Measurements from ENCODE around the gene PSMD14. TPM values are rescaled to one million over a fixed set of nuclear protein-coding genes. Genes with fewer than 3 reads are reported as not detected.

The PSMD14 gene
- total RNA-seq, 2 donors from 2014 or later = 25.3 to 33.3 TPM

GRCh38 chr2:161370981-161371380, 62.8 kb downstream of the PSMD14 start:
- TF ChIP-seq, protein P1, sequence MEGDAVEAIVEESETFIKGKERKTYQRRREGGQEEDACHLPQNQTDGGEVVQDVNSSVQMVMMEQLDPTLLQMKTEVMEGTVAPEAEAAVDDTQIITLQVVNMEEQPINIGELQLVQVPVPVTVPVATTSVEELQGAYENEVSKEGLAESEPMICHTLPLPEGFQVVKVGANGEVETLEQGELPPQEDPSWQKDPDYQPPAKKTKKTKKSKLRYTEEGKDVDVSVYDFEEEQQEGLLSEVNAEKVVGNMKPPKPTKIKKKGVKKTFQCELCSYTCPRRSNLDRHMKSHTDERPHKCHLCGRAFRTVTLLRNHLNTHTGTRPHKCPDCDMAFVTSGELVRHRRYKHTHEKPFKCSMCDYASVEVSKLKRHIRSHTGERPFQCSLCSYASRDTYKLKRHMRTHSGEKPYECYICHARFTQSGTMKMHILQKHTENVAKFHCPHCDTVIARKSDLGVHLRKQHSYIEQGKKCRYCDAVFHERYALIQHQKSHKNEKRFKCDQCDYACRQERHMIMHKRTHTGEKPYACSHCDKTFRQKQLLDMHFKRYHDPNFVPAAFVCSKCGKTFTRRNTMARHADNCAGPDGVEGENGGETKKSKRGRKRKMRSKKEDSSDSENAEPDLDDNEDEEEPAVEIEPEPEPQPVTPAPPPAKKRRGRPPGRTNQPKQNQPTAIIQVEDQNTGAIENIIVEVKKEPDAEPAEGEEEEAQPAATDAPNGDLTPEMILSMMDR (IDR thresholded peaks at IDR 0.05) = no peak
- H3K9me3 ChIP-seq = no peaks in the 10 kb centered on the region
- no peaks in the 10 kb centered on the region for H3K4me1 ChIP-seq
- peaks cover 6% of the 10 kb centered on the region for H3K36me3 ChIP-seq
- DNase-seq (ENCODE audit: low spot score) = no peak
- H3K27me3 ChIP-seq = no peaks in the 10 kb centered on the region
- H3K27ac ChIP-seq = no peak overlapping the region
- H3K4me3 ChIP-seq = no peak overlapping the region

- H3K36me3 ChIP-seq = peaks cover 6% of the 10 kb centered on the region
- no peaks in the 10 kb centered on the region for H3K27me3 ChIP-seq
- DNase-seq (ENCODE audit: low spot score) = no peak
- no peak overlapping the region for H3K27ac ChIP-seq
- TF ChIP-seq, protein P1 (IDR thresholded peaks at IDR 0.05) = no peak
- no peak overlapping the region for H3K4me3 ChIP-seq
- no peaks in the 10 kb centered on the region for H3K4me1 ChIP-seq
- H3K9me3 ChIP-seq = no peaks in the 10 kb centered on the region
These were observed 63.6 kb downstream of the PSMD14 start for GRCh38 chr2:161371869-161372268.

GRCh38 chr2:161373942-161374341, 65.7 kb downstream of the PSMD14 start:
- H3K4me1 ChIP-seq = no peaks in the 10 kb centered on the region
- no peak overlapping the region for H3K4me3 ChIP-seq
- H3K36me3 ChIP-seq = peaks cover 6% of the 10 kb centered on the region
- H3K9me3 ChIP-seq = no peaks in the 10 kb centered on the region
- TF ChIP-seq, protein P1 (IDR thresholded peaks at IDR 0.05) = no peak
- DNase-seq (ENCODE audit: low spot score) = no peak
- no peaks in the 10 kb centered on the region for H3K27me3 ChIP-seq
- H3K27ac ChIP-seq = no peak overlapping the region

DNA sequence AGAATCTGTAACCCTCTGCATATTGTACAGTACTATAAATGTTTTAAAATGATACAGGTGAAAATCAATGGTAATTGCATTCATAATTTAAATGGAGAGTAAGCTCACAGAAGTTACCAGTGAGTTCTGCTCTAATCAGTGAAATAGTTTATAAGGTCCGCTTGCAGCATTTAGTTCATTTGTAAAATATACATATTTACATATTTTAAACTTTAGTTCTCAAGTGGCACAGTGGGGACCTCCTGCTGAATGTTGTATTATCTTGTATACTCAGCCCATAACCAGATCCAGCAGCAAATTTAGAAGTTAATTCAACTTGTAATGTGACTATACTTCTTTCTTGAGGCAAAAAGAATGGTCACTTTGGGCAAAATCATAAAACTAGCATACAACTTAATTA, 66.2 kb downstream of the PSMD14 start:
- Histone ChIP-seq H3K27me3 (no peaks in the 10 kb centered on the region), H3K4me1 (no peaks in the 10 kb centered on the region), H3K27ac (no peak overlapping the region), H3K4me3 (no peak overlapping the region), H3K36me3 (peaks cover 6% of the 10 kb centered on the region), H3K9me3 (no peaks in the 10 kb centered on the region)
- TF ChIP-seq, protein P1 (IDR thresholded peaks at IDR 0.05) = no peak
- no peak for DNase-seq (ENCODE audit: low spot score)

GRCh38 chr2:161379740-161380139, 71.5 kb downstream of the PSMD14 start:
- H3K4me1 ChIP-seq = no peaks in the 10 kb centered on the region
- DNase-seq (ENCODE audit: low spot score) = no peak

DNA sequence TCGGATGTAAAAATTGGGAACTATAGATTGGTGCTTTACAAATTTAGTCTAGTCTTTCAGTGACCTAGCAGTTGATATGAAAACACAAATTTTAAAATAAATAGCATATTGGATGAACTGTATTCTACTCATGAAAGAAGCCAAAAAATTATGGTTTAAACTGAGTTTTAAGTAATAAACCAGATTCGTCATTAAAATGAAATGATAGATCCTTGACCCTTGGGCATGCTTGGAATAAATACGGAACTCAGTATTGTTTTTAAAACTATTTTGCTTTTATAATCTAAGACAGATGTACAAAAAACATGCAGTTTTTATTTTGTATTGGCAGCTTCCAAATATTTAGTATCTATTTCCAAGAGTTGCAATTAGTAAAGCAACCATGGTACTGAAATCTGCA, 73.3 kb downstream of the PSMD14 start:
- Histone ChIP-seq H3K27me3 (no peaks in the 10 kb centered on the region), H3K4me1 (no peaks in the 10 kb centered on the region), H3K4me3 (no peak overlapping the region), H3K36me3 (no peaks in the 10 kb centered on the region), H3K9me3 (no peaks in the 10 kb centered on the region), H3K27ac (no peak overlapping the region)
- TF ChIP-seq, protein P1 (IDR thresholded peaks at IDR 0.05) = no peak
- DNase-seq (ENCODE audit: low spot score) = no peak

More at GRCh38 chr2:161379740-161380139, 71.5 kb downstream of the PSMD14 start:
- TF ChIP-seq, protein P1 (IDR thresholded peaks at IDR 0.05) = no peak
- H3K27me3 ChIP-seq = no peaks in the 10 kb centered on the region
- H3K4me3 ChIP-seq = no peak overlapping the region
- H3K9me3 ChIP-seq = no peaks in the 10 kb centered on the region
- no peaks in the 10 kb centered on the region for H3K36me3 ChIP-seq
- H3K27ac ChIP-seq = no peak overlapping the region

All from right atrium auricular region (tissue), 2 donors.